ENCODE results near the gene COX7A2. TPM values are rescaled to one million over a fixed set of nuclear protein-coding genes. Genes with fewer than 3 reads are reported as not detected.

The COX7A2 gene
- total and polyA plus RNA-seq, 10 donors = 158 to 535 (median 223) TPM

DNA sequence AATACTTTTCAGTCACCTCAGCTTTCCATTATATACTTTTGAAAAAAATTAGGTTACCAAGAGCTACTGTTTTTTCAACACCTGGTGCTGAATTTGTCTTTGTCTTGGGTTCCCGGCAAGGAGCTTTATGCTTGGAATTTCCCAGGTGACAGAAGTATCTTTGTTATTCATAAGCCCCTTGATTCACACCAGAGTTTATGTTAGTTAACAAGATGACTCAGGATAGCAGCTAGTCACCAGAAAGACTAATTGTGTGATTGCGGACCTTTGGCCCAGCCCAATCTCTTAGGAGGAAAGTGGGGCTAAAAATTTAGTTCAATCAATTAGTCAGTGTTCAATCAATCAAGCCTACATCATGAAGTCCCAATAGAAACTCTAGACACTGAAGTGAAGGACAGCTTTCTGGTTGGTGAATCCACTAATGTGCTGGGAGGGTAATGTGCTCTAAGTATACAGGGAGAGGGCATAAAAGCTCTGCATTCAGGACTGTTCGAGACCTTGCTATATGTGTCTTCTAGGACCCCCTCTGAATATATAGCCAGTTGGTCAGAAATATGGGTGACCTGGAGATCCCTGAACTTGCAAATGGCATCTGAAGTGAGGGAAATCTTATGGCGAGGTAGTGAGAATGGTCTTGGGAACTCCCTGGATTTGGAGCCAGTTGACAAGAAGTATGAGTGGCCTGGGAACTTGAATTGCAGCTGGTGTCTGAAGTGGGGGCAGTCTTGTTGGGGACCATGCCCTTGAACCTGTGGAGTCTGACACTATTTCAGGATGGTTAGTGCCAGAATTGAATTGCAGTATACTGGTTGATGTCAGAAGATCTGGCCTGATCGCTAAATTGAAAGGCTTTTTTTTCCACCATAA, 24.8 kb upstream of the COX7A2 start:
- WGBS, 5 donors = 75 to 84% (median 82%) methylated on average over 5 of the region's 5 CpGs
- H3K36me3 ChIP-seq = peaks cover 0 to 36% (median 21%) of the 10 kb centered on the region in 6 donors
- no peak for DNase-seq
- H3K27ac ChIP-seq = peak overlapping the region in 2 of 8 donors; percentile 17 to 25
- peaks cover 6 to 63% (median 44%) of the 10 kb centered on the region in 6 donors for H3K4me1 ChIP-seq
- peaks cover 0 to 5% (median 0%) of the 10 kb centered on the region in 8 donors for H3K9me3 ChIP-seq
- H3K27me3 ChIP-seq (replicated peaks in 1 of 7) = no peaks in the 10 kb centered on the region
- TF ChIP-seq CTCF (IDR thresholded peaks at IDR 0.05 in 8 of 11, conservative IDR thresholded peaks at IDR 0.05 in 3 of 11) = no peak
- TF ChIP-seq POLR2A (IDR thresholded peaks at IDR 0.05) = no peak
- TF ChIP-seq POLR2AphosphoS5 (IDR thresholded peaks at IDR 0.05) = no peak
- intact Hi-C loops (cut with DNase I; ENCODE audit: low total_unique reads) = no loop called here
- H3K4me3 ChIP-seq = no peak overlapping the region

- Histone ChIP-seq H3K4me1 (peaks cover 6 to 61% (median 35%) of the 10 kb centered on the region in 6 donors), H3K27me3 (replicated peaks in 1 of 7) (no peaks in the 10 kb centered on the region), H3K9me3 (peaks cover 0 to under 1% (median 0%) of the 10 kb centered on the region in 8 donors), H3K4me3 (no peak overlapping the region), H3K36me3 (peaks cover 0 to 40% (median 26%) of the 10 kb centered on the region in 6 donors), H3K27ac (peak overlapping the region in 3 of 8 donors; percentile 17 to 25 (median 20))
- TF ChIP-seq CTCF (IDR thresholded peaks at IDR 0.05 in 8 of 11, conservative IDR thresholded peaks at IDR 0.05 in 3 of 11) = no peak
- no peak for TF ChIP-seq POLR2A (IDR thresholded peaks at IDR 0.05)
- no peak for TF ChIP-seq POLR2AphosphoS5 (IDR thresholded peaks at IDR 0.05)
- intact Hi-C loops (cut with DNase I; ENCODE audit: low total_unique reads) = no loop called here
- DNase-seq = no peak
- 40 to 54% (median 51%) methylated on average over 4 of the region's 4 CpGs for WGBS, 5 donors
Measured at GRCh38 chr6:75267461-75267860, 23.9 kb upstream of the COX7A2 start.

DNA sequence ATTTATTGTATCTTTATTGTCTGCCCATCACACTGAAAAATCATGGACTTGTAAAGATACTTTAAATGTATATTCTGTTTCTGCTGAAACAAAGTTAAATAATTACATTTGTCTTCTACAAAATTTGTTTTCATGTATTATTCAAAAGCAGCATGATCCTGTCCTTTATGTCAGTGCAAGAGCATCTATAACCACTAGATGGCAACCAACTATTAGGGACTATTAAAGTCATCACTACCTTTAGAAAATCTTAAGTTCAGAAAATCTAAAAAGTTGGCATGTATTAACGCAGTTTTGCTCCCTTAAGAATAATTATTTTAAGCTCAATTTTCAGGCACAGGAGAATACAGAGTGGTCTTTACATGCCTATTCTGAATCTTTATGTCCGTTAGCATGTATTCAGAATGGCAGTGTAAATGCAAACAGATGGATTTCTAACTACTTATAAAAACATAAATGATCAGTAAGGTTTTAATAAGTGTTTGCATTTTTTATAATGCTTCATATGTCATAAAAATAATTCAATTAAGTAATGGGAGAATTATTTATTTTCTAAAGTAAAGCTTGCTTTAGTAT, 23.2 kb upstream of the COX7A2 start:
- WGBS, 5 donors = 49 to 76% (median 56%) methylated on average over 2 of the region's 2 CpGs
- Histone ChIP-seq H3K9me3 (no peaks in the 10 kb centered on the region), H3K4me3 (no peak overlapping the region), H3K36me3 (peaks cover 0 to 40% (median 25%) of the 10 kb centered on the region in 6 donors), H3K27me3 (replicated peaks in 1 of 7) (no peaks in the 10 kb centered on the region), H3K4me1 (peaks cover 6 to 55% (median 29%) of the 10 kb centered on the region in 6 donors), H3K27ac (no peak overlapping the region)
- no peak for DNase-seq
- intact Hi-C loops (cut with DNase I; ENCODE audit: low total_unique reads) = no loop called here
- TF ChIP-seq POLR2A (IDR thresholded peaks at IDR 0.05) (no peak), CTCF (IDR thresholded peaks at IDR 0.05 in 8 of 11, conservative IDR thresholded peaks at IDR 0.05 in 3 of 11) (peak; percentile 43 to 86 (median 75)), POLR2AphosphoS5 (IDR thresholded peaks at IDR 0.05) (no peak)

- intact Hi-C loops (cut with DNase I; ENCODE audit: low total_unique reads) = no loop called here
- Histone ChIP-seq H3K4me1 (peaks cover 6 to 33% (median 18%) of the 10 kb centered on the region in 6 donors), H3K9me3 (no peaks in the 10 kb centered on the region), H3K36me3 (peaks cover 4 to 74% (median 44%) of the 10 kb centered on the region in 6 donors), H3K27ac (peak overlapping the region in 1 of 8 donors; percentile 15), H3K4me3 (no peak overlapping the region), H3K27me3 (replicated peaks in 1 of 7) (no peaks in the 10 kb centered on the region)
- no peak for DNase-seq
- no peak for TF ChIP-seq CTCF (IDR thresholded peaks at IDR 0.05 in 8 of 11, conservative IDR thresholded peaks at IDR 0.05 in 3 of 11)
- no peak for TF ChIP-seq POLR2AphosphoS5 (IDR thresholded peaks at IDR 0.05)
- TF ChIP-seq POLR2A (IDR thresholded peaks at IDR 0.05) = no peak
Measured at GRCh38 chr6:75263401-75263750, 19.8 kb upstream of the COX7A2 start.

All from spleen (tissue), 11 donors.